Right lobe of liver (tissue), 6 donors: ENCODE data around the gene RAD21L1. TPM values are rescaled to one million over a fixed set of nuclear protein-coding genes. Genes with fewer than 3 reads are reported as not detected.

Experiments
- ATAC-seq, 4 donors: fragments of 200-7000 bp; cut with Tn5 transposase; one replicate each; pipeline ENCODE4 v1.9.1; 2020; ENCODE audit warnings: mild to moderate bottlenecking in 4 of 4, moderate library complexity in 4 of 4
- DNase-seq, 3 donors: peaks; one replicate each; pipeline ENCODE4 v3.0.0-alpha.2; 2020
- H3K27ac ChIP-seq, 3 donors: fragments of 200-600 bp; one replicate each; pipeline ENCODE4 v1.8.0; 2022
- H3K27me3 ChIP-seq, 2 donors: fragments of 200-600 bp; one replicate each; pipeline ENCODE4 v1.8.0; 2022
- H3K36me3 ChIP-seq, 4 donors: fragments of 200-600 bp; sonication (generic) in 1 of 4; one replicate each; pipeline versions ENCODE4 v1.5.1 to v1.8.0; 2017 to 2022; ENCODE audit warnings: control low read depth in 1 of 4
- H3K4me1 ChIP-seq, 4 donors: fragments of 200-600 bp; sonication (generic) in 1 of 4; one replicate each; pipeline versions ENCODE4 v1.5.1 to v1.8.0; 2017 to 2022; ENCODE audit warnings: control low read depth in 1 of 4
- H3K4me3 ChIP-seq, 3 donors: fragments of 200-600 bp; one replicate each; pipeline ENCODE4 v1.8.0; 2022
- H3K9me3 ChIP-seq, 4 donors: fragments of 200-600 bp; sonication (generic) in 1 of 4; one replicate each; pipeline versions ENCODE4 v1.5.1 to v1.8.0; 2017 to 2022; ENCODE audit warnings: control low read depth in 1 of 4
- CTCF ChIP-seq, 4 donors: fragments of 200-600 bp in 3 of 4; fragments of 450-650 bp in 1 of 4; IDR thresholded peaks; one replicate each; pipeline versions ENCODE4 v1.5.1 to v1.8.0; 2016 to 2022; ENCODE audit warnings: antibody characterized with exemption in 4 of 4, mild to moderate bottlenecking in 2 of 4
- POLR2A ChIP-seq: fragments of 450-650 bp; IDR thresholded peaks from one replicate; pipeline ENCODE4 v1.6.1; 2017; ENCODE audit warnings: antibody characterized with exemption, mild to moderate bottlenecking
- WGBS: methylation state at CpG from one replicate; pipeline ENCODE4 v1.1.6; 2018; ENCODE audit warnings: low coverage, low lambda C conversion rate; ENCODE audit not compliant: insufficient coverage; ENCODE audit errors: missing lambda C conversion rate; 5-methylcytosine and 5-hydroxymethylcytosine counted together
- intact Hi-C, 2 donors: fragments of 100-400 bp; cut with DNase I; formaldehyde crosslinking; loops; one replicate each; pipeline versions ENCODE4 v1.11.2 to v1.14.1; 2022
- total RNA-seq, 6 experiments: library from RNA; depleted of rRNA in 2 of 6; stranded (reverse); fragments of >200 nt in 2 of 6; fragmentation: NEBNext Ultra II Directional in 3 of 6; extraction: Animal tissue kit (Norgen Biotek cat#: 25700) in 3 of 6; gene quantifications; one replicate each; pipeline versions ENCODE4 v1.1.0 to v1.2.4, GENCODE V29; 2016 to 2023
- donor health status: DM: no; HTN: yes; CAD: no.
- donor health status: DM: no; HTN: no; CAD: no.
- donor health status: DM: no; HTN: no; CAD: no.
- donor health status: DM: no; HTN: yes; CAD: no.
- donor health status: DM: no; HTN: yes; CAD: no.

The RAD21L1 gene
- total RNA-seq, 6 experiments from 2014 or later = not detected

GRCh38 chr20:1287306-1287705 lies 61.5 kb downstream of the RAD21L1 start:
- H3K27me3 ChIP-seq = no peaks in the 10 kb centered on the region
- H3K27ac ChIP-seq = no peak overlapping the region
- no peak for TF ChIP-seq POLR2A
- no peak for TF ChIP-seq CTCF (IDR thresholded peaks at IDR 0.05)
- no peaks in the 10 kb centered on the region for H3K9me3 ChIP-seq
- DNase-seq = no peak
- intact Hi-C loops = no loop called here
- no peaks in the 10 kb centered on the region for H3K4me1 ChIP-seq
- H3K36me3 ChIP-seq = no peaks in the 10 kb centered on the region
- H3K4me3 ChIP-seq = no peak overlapping the region
- 75% methylated on average over 1 of the region's 1 CpG for WGBS
- ATAC-seq = no peak

- ATAC-seq (no peak), DNase-seq (no peak)
- Histone ChIP-seq H3K4me3 (no peak overlapping the region), H3K27me3 (no peaks in the 10 kb centered on the region), H3K27ac (no peak overlapping the region), H3K9me3 (no peaks in the 10 kb centered on the region), H3K36me3 (no peaks in the 10 kb centered on the region), H3K4me1 (no peaks in the 10 kb centered on the region)
- TF ChIP-seq CTCF (IDR thresholded peaks at IDR 0.05) = no peak
- no peak for TF ChIP-seq POLR2A
- 68% methylated on average over 7 of the region's 11 CpGs for WGBS
- intact Hi-C loops = no loop called here
Observed at GRCh38 chr20:1287787-1288569, 62.1 kb downstream of the RAD21L1 start.

GRCh38 chr20:1291191-1291741 lies 65.4 kb downstream of the RAD21L1 start:
- DNase-seq (no peak), ATAC-seq (peak in 1 of 4 donors; percentile 9)
- Histone ChIP-seq H3K4me3 (no peak overlapping the region), H3K27me3 (no peaks in the 10 kb centered on the region), H3K36me3 (no peaks in the 10 kb centered on the region), H3K27ac (no peak overlapping the region), H3K9me3 (no peaks in the 10 kb centered on the region), H3K4me1 (no peaks in the 10 kb centered on the region)
- WGBS = 17% methylated on average over 1 of the region's 5 CpGs
- intact Hi-C loops = no loop called here
- TF ChIP-seq CTCF (IDR thresholded peaks at IDR 0.05) (no peak), POLR2A (no peak)

- Histone ChIP-seq H3K4me1 (no peaks in the 10 kb centered on the region), H3K36me3 (no peaks in the 10 kb centered on the region), H3K27ac (no peak overlapping the region), H3K9me3 (no peaks in the 10 kb centered on the region), H3K4me3 (no peak overlapping the region), H3K27me3 (no peaks in the 10 kb centered on the region)
- intact Hi-C loops = no loop called here
- DNase-seq (no peak), ATAC-seq (no peak)
- TF ChIP-seq CTCF (IDR thresholded peaks at IDR 0.05) = no peak
- no peak for TF ChIP-seq POLR2A
- WGBS = 70% methylated on average over 1 of the region's 1 CpG
Observed at GRCh38 chr20:1292620-1293019, 66.8 kb downstream of the RAD21L1 start.
